Stimulated activated CD8-positive, alpha-beta memory T cell treated with anti-CD3 and anti-CD28 coated beads, Interleukin-7, amount 100 ng/mL, for 1 hour (primary cell): ENCODE measurements around the gene APBA2.
A peak's percentile ranks its signal among the peaks of the same experiment; 100 is the strongest.

Source experiments
- DNase-seq, 2 donors: peaks; one replicate each; pipeline ENCODE4 v3.0.0-alpha.2; 2020; ENCODE audit warnings: low read depth in 2 of 2

APBA2 gene

GRCh38 chr15:29102911-29103823 is 217.4 kb downstream of the APBA2 start:
- DNase-seq, result no peak

DNA sequence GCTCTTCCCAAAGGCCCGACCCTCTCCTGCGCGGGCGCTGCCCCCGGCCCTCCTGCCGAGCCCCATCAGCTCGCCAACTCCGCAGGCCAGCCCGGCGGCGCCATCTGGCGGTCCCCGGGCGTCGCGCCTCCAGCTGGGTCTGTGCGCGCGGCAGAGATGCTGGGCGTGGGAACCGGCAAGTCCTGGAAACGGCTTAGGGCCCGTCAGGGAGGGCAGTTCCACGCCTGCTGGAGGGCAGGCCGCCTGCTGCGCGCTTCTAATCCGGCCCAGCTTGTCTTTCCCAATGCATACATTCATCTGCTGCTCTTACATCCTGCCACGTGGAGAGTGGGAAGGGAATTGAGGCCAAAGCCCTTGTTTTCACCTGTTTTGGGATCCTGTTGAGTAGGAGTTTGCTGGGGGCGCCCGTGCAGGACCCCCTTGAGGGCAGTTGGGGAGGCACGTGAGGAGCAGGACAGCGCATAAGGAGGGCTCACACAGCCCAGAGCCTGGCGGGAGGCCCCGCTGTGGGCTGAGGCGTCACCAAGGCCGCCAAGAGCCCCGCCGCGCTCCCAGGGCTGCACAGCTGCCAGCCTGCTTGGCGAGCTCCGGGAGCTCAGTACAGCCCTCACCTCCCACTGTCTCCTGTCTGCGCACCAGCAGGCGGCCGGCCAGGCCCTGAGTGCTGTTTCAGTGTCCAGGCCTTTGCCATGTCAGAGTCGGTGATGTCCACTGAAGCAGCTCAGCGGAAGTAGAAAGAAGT is 218.2 kb downstream of the APBA2 start:
- peak in 1 of 2 donors; percentile 24 for DNase-seq

GRCh38 chr15:29104566-29104880 is 218.7 kb downstream of the APBA2 start:
- no peak for DNase-seq

GRCh38 chr15:29105151-29105854 is 219.5 kb downstream of the APBA2 start:
- no peak for DNase-seq

- no peak for DNase-seq
Observed at GRCh38 chr15:29106116-29106515, 220.3 kb downstream of the APBA2 start.

- DNase-seq, result no peak
Observed at GRCh38 chr15:29106551-29107290, 220.9 kb downstream of the APBA2 start.

DNA sequence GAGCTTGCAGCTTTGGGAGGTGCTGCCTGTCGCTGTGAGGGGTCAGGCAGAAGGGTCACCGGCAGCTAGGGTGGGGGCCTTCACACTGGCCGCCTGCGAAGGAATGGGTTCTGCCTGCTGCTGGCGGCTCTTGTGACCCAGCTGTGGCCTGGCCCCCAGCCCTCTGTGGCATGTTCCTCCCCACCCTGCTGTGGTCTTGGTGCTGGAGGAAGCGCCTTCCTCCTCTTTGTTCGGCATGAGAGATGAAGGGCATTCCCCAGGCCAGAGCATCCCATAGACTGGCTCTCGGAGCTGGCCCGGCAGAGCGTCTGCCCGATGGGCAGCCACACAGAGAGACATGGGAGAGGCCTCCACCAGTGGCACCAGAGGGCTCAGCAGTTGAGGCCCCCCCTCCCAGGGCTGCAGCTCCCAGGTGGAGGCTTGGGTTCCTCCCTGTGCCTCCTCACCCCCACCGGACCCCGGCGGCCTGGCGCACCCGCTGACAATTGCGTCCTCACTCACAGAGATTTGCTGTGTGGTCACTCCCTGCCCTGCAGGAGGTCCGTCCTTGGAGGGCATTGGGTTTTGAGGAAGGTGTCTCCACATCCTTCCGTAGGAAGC is 221.6 kb downstream of the APBA2 start:
- no peak for DNase-seq

- DNase-seq, result no peak
Observed at GRCh38 chr15:29107971-29108645, 222.3 kb downstream of the APBA2 start.

- no peak for DNase-seq
Observed at GRCh38 chr15:29109762-29110161, 224.0 kb downstream of the APBA2 start.

GRCh38 chr15:29110176-29110575 is 224.4 kb downstream of the APBA2 start:
- no peak for DNase-seq

DNA sequence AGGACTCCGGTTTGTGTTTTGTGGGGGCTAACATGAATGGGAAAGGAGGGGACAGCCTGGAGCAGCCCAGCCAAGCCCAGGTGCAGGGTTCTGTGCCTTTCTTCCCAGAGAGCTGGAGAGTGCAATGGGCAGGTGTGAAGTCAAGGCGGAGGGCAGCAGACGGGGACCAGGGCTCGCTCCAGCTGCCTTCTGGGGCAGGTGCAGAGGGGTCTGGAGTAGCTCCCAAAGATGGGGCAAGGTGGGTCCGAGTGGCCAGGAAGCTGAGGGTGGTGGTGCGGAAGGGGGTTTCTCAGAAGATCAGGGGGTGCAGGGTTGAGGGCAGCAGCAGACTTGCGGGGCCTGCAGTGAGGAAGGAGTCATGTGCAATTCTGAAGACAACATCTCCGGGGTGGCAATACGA is 225.0 kb downstream of the APBA2 start:
- DNase-seq, result no peak

DNA sequence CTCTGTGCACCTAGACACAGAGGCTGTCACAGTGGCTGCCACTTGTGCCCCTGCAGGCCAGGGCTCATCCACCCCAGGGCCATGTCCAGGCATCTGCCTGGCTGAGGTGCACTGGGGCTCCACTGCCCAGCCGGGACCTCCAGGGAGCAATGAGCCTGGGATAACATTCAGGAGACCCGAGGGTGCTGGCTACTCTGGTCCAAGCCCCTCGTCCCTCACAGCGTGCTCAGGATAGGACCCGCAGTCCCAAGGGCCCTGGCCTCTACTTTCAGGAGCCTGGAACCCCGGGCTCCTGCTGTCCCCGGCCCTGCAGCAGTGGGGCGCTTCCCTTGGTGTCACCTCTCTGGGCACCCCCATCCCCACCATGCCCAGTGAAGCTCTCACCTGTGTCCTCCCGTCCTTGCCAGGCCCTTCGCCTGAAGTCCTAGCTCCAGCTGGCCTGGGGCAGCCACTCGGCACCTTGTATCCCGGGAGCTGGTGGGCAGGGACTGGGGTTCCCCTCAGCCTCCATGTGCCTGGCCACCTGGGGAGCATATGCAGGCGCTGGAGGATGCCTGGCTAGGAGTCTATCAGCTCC is 226.0 kb downstream of the APBA2 start:
- DNase-seq, result no peak

DNA sequence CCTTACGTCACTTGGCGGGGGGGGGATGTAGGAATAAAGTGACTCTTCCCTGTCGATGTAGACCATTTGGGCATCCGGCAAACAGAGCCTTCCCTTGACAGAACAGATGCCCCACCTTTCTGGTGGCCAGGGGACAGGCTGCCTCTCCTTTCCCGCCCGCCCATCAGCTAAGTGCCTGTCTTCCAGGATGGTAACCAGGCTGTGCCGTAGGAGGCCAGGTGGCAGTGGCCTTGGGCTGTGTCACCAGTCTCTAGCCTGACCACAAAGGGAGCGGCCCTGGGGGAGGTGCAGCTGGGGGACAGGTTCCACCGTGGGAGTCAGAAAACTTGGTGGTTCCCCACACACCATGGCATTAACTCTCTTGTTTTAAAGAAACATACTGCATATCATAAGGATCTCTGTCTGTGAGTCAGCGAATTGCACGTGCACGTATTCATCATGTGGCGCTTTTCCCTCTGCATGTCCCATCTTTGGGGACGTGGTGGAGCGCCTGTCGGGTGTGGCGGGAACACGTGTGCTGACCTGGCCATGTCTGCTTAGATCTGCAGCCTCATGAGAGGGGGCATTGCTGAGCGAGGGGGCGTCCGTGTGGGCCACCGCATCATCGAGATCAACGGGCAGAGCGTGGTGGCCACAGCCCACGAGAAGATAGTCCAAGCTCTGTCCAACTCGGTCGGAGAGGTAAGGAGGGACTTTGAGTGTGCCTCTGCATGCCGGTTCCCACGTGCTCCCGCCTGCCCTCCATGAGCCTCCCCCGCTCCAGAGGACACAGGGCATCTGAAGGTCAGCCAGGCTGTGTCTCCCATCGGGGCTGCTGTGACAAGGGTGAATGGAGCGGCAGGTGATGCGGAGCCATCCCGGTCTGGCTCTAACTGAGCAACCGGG is 227.8 kb downstream of the APBA2 start:
- no peak for DNase-seq

DNA sequence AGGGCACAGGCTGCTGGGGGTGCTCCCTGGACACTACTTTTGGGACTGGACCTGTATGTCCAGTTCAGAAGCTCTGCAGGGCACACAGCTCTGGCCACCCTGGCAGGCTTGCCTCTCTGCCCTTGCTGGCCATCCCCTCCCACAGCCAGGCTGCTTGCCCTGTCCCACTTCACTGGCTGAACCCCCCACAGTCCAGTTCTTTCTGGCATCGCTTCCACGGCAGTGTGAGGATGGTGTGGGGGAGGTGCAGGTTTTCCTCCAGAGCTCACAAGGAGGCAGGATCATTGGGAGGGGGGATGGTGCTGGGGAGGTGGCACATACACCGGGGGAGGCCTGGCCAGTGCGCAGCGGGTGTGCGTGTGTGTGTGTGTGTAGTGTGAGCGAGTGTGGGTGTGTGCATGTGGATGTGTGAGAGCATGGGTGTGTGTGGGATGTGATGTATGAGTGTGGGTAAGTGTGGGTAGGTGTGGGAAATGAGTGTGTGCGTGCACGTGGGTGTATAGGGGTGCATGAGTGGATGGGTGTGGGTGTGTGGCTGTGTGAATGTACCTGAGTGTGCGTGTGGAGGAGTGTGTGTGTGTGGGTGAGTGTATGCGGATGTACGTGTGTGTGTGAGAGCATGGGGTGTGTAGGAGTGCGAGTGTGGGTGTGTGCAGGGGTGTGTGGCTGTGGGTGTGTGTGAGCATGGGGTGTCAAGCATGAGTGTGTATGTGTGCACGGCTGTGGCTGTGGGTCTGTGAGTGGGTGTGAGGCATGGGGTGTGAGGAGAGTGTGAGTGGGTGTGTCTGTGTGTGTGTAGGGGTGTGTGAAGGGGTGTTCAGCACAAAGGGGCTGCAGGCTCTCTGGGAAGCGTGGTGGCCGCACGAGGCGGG is 228.7 kb downstream of the APBA2 start:
- no peak for DNase-seq

DNA sequence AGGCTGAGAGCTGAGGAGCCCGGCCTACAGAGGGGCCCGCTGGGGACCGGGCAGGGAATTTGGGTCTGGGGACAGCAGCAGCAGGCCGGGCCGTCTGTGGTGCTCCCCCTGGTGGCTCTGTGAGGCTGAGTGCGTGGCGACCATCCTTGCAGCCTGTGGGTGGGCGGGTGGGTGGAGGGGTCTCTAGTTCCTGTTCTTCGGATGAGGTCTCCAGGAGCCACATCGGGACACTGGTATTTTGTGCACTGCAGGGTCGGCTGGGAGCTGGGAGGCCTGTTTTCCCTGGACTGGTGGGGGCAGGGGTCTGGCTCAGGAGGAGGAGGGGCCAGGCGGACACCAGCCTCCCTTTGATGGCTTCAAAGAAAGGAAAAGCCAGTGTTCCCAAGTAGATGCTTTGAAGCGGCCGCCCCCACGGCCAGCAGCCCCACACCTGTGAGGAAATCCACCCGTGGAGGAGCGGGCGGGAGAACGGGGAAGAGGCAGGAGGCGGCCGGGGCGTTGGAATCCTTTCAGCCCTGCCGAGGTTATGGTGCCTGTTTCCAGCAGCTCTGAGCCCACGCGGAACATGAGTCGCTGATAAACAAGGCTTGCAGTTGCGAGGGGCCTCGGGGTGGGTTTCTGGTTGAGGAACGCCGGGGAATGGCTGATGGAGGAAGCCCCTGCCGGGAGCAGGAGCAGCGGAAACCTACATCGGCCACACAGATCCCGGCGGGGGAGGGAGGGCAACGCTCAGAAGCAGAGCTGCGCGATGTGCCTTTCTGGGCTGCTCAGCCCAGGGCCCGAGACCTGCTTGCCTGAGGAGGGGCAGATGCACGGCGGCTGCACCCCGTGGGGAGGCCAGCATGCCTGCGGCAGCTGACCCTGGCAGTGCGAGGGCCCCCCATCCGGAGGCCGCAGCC is 229.6 kb downstream of the APBA2 start:
- DNase-seq, result no peak

- DNase-seq, result no peak
Observed at GRCh38 chr15:29116970-29117700, 231.4 kb downstream of the APBA2 start.

GRCh38 chr15:29117778-29118177 is 232.0 kb downstream of the APBA2 start:
- no peak for DNase-seq
